HEK293 (cell line): ENCODE measurements around the gene C6orf141.

Source experiments
- CTCF ChIA-PET: fragments of 350-600 bp; formaldehyde crosslinking; extraction: SDS; loops from one replicate; lab custom pipeline; 2021; ENCODE audit warnings: antibody characterized with exemption; lab: Yijun Ruan, JAX
- POLR2A ChIA-PET: fragments of 300-600 bp; formaldehyde crosslinking; extraction: SDS; loops from one replicate; lab custom pipeline; 2020; ENCODE audit warnings: antibody characterized with exemption, inconsistent platforms; lab: Yijun Ruan, JAX
- H3K27ac ChIP-seq: fragments of 200-500 bp; sonication (Bioruptor generic); 2 replicates; pipeline ENCODE4 v1.5.1; 2014; ENCODE audit warnings: low read depth, low read length, control low read depth, inconsistent platforms; ENCODE audit errors: extremely low read depth
- H3K36me3 ChIP-seq, 2 experiments: fragments of 200-500 bp in 1 of 2; sonication (Bioruptor generic) in 1 of 2; 1 replicate in 1 of 2; 2 replicates in 1 of 2; pipeline ENCODE4 v1.5.1; 2014 to 2017; ENCODE audit warnings: inconsistent platforms in 2 of 2, low read length in 2 of 2; ENCODE audit not compliant: control insufficient read depth in 2 of 2, insufficient read depth in 1 of 2
- H3K4me1 ChIP-seq: fragments of 200-500 bp; sonication (Bioruptor generic); 2 replicates; pipeline ENCODE4 v1.5.1; 2014; ENCODE audit warnings: mild to moderate bottlenecking, low read length, inconsistent platforms; ENCODE audit not compliant: control insufficient read depth, insufficient read depth
- H3K4me3 ChIP-seq: 2 replicates; pipeline ENCODE4 v1.5.1; 2011; ENCODE audit warnings: low read depth, mild to moderate bottlenecking, control low read depth, low read length, moderate library complexity
- H3K9me3 ChIP-seq: fragments of 200-500 bp; sonication (Bioruptor generic); 2 replicates; pipeline ENCODE4 v1.5.1; 2014; ENCODE audit warnings: low read depth, low read length, inconsistent platforms; ENCODE audit not compliant: control insufficient read depth, insufficient read depth
- HOXD13 ChIP-seq: sonication (generic); formaldehyde crosslinking; IDR thresholded peaks from 2 replicates; pipeline ENCODE4 v1.8.0; 2022; ENCODE audit warnings: missing genetic modification reagents, borderline replicate concordance
- KLF16 ChIP-seq: fragments of 450-650 bp; formaldehyde crosslinking; IDR thresholded peaks from 2 replicates; pipeline ENCODE4 v1.5.1; 2017; ENCODE audit warnings: missing biosample characterization, missing genetic modification characterization
- PATZ1 ChIP-seq: fragments of 450-650 bp; formaldehyde crosslinking; IDR thresholded peaks from 2 replicates; pipeline ENCODE4 v1.5.1; 2016; ENCODE audit warnings: missing biosample characterization, missing genetic modification characterization
- PRDM4 ChIP-seq: fragments of 450-650 bp; formaldehyde crosslinking; IDR thresholded peaks from 2 replicates; pipeline ENCODE4 v1.5.1; 2017; ENCODE audit warnings: missing biosample characterization, missing genetic modification characterization
- TRIM28 ChIP-seq: IDR thresholded peaks from 2 replicates; pipeline ENCODE4 v1.6.1; 2011; ENCODE audit warnings: low read length, control low read depth, borderline replicate concordance
- ZBTB10 ChIP-seq: fragments of 450-650 bp; formaldehyde crosslinking; IDR thresholded peaks from 2 replicates; pipeline ENCODE4 v1.5.1; 2016; ENCODE audit warnings: missing biosample characterization, missing genetic modification characterization
- ZBTB48 ChIP-seq: fragments of 450-650 bp; formaldehyde crosslinking; IDR thresholded peaks from 2 replicates; pipeline ENCODE4 v1.5.1; 2016; ENCODE audit warnings: missing biosample characterization, missing genetic modification characterization
- ZFP3 ChIP-seq: fragments of 450-650 bp; formaldehyde crosslinking; IDR thresholded peaks from 2 replicates; pipeline ENCODE4 v1.5.1; 2016; ENCODE audit warnings: low read depth, missing biosample characterization, missing genetic modification characterization
- ZNF184 ChIP-seq: fragments of 450-650 bp; IDR thresholded peaks from 2 replicates; pipeline ENCODE4 v1.5.1; 2018; ENCODE audit warnings: missing biosample characterization, mild to moderate bottlenecking, missing genetic modification characterization
- ZNF391 ChIP-seq: fragments of 450-650 bp; formaldehyde crosslinking; IDR thresholded peaks from 2 replicates; pipeline ENCODE4 v1.5.1; 2016; ENCODE audit warnings: low read depth, missing biosample characterization, missing genetic modification characterization, borderline replicate concordance
- ZNF416 ChIP-seq: fragments of 450-650 bp; formaldehyde crosslinking; IDR thresholded peaks from 2 replicates; pipeline ENCODE4 v1.5.1; 2016; ENCODE audit warnings: missing biosample characterization, missing genetic modification characterization
- ZNF426 ChIP-seq: fragments of 450-650 bp; formaldehyde crosslinking; IDR thresholded peaks from 2 replicates; pipeline ENCODE4 v1.5.1; 2017; ENCODE audit warnings: missing biosample characterization, missing genetic modification characterization, mild to moderate bottlenecking, inconsistent platforms, moderate library complexity
- ZNF529 ChIP-seq: fragments of 450-650 bp; formaldehyde crosslinking; IDR thresholded peaks from 2 replicates; pipeline ENCODE4 v1.5.1; 2017; ENCODE audit warnings: missing genetic modification characterization, missing biosample characterization; ENCODE audit not compliant: insufficient replicate concordance
- ZNF548 ChIP-seq: fragments of 450-650 bp; formaldehyde crosslinking; IDR thresholded peaks from 2 replicates; pipeline ENCODE4 v1.5.1; 2016; ENCODE audit warnings: missing biosample characterization, missing genetic modification characterization
- ZNF571 ChIP-seq: fragments of 450-650 bp; formaldehyde crosslinking; IDR thresholded peaks from 2 replicates; pipeline ENCODE4 v1.5.0; 2017; ENCODE audit warnings: missing biosample characterization, missing genetic modification characterization
- ZNF701 ChIP-seq: fragments of 450-650 bp; formaldehyde crosslinking; IDR thresholded peaks from 2 replicates; pipeline ENCODE4 v1.5.1; 2016; ENCODE audit warnings: missing biosample characterization, missing genetic modification characterization
- ZNF704 ChIP-seq: fragments of 450-650 bp; formaldehyde crosslinking; IDR thresholded peaks from 2 replicates; pipeline ENCODE4 v1.5.1; 2016; ENCODE audit warnings: missing biosample characterization, missing genetic modification characterization
- ZNF707 ChIP-seq: fragments of 450-650 bp; formaldehyde crosslinking; IDR thresholded peaks from 2 replicates; pipeline ENCODE4 v1.5.1; 2016; ENCODE audit warnings: missing biosample characterization, missing genetic modification characterization
- ZNF785 ChIP-seq: fragments of 450-650 bp; formaldehyde crosslinking; IDR thresholded peaks from 2 replicates; pipeline ENCODE4 v1.5.1; 2016; ENCODE audit warnings: missing biosample characterization, missing genetic modification characterization

The C6orf141 gene

GRCh38 chr6:49535795-49536194 lies 14.7 kb upstream of the C6orf141 start:
- Histone ChIP-seq H3K9me3 (no peaks in the 10 kb centered on the region), H3K27ac (no peak overlapping the region), H3K4me1 (no peaks in the 10 kb centered on the region), H3K4me3 (no peak overlapping the region), H3K36me3 (no peaks in the 10 kb centered on the region)
- no peak for TF ChIP-seq ZNF707 (tag by site-specific recombination)
- no peak for TF ChIP-seq TRIM28
- TF ChIP-seq ZBTB10: no peak
- no peak for TF ChIP-seq ZFP3 (tag by site-specific recombination)
- TF ChIP-seq ZNF701 (tag by site-specific recombination): no peak
- TF ChIP-seq ZNF704: no peak
- no peak for TF ChIP-seq ZNF785 (tag by site-specific recombination)
- no peak for TF ChIP-seq ZNF426
- TF ChIP-seq ZNF416 (tag by site-specific recombination): no peak
- no peak for TF ChIP-seq ZNF548
- TF ChIP-seq KLF16 (tag by site-specific recombination): no peak
- no peak for TF ChIP-seq ZNF529 (tag by site-specific recombination)
- no peak for TF ChIP-seq ZNF571 (tag by site-specific recombination)
- no peak for TF ChIP-seq PRDM4 (tag by site-specific recombination)
- CTCF ChIA-PET: interaction anchor here (0.5 to 11.2 kb wide), 5 partner anchors 9 to 340 kb away, joined by 3 to 234 read pairs (median 4); no protein-coding TSS in a partner anchor
- POLR2A ChIA-PET: no interaction called here

GRCh38 chr6:49539102-49539501 lies 11.4 kb upstream of the C6orf141 start:
- ChIA-PET POLR2A (interaction anchor here (5.1 kb wide), 1 partner anchor 13 kb away, joined by 39 read pairs; the partner anchor contains the start of gene C6orf141), CTCF (interaction anchor here (0.6 to 1.0 kb wide), 3 partner anchors 11 to 26 kb away, joined by 3 to 4 read pairs (median 3); partner anchors contain the start of gene C6orf141)
- no peak overlapping the region for H3K4me3 ChIP-seq
- TF ChIP-seq ZNF184 (tag by site-specific recombination) (no peak), HOXD13 (CRISPR knock-in tag) (no peak)
- no peaks in the 10 kb centered on the region for H3K36me3 ChIP-seq
- no peaks in the 10 kb centered on the region for H3K9me3 ChIP-seq
- no peak overlapping the region for H3K27ac ChIP-seq
- H3K4me1 ChIP-seq: peaks cover 15% of the 10 kb centered on the region

GRCh38 chr6:49540614-49541013 lies 9.9 kb upstream of the C6orf141 start:
- Histone ChIP-seq H3K4me1 (peaks cover 15% of the 10 kb centered on the region), H3K27ac (no peak overlapping the region), H3K9me3 (no peaks in the 10 kb centered on the region), H3K4me3 (no peak overlapping the region), H3K36me3 (no peaks in the 10 kb centered on the region)
- POLR2A ChIA-PET: interaction anchor here (0.9 to 5.1 kb wide), 2 partner anchors 11 to 17 kb away, joined by 3 to 39 read pairs; partner anchors contain the start of gene C6orf141
- CTCF ChIA-PET: interaction anchor here (1.0 to 4.8 kb wide), 3 partner anchors 9 to 66 kb away, joined by 3 to 65 read pairs (median 10); partner anchors contain the start of gene C6orf141
- TF ChIP-seq ZNF391 (tag by site-specific recombination): no peak
- TF ChIP-seq PRDM4 (tag by site-specific recombination): no peak
- TF ChIP-seq PATZ1: no peak
- no peak for TF ChIP-seq ZNF184 (tag by site-specific recombination)
- no peak for TF ChIP-seq ZBTB48 (tag by site-specific recombination)
